Keratinocyte (primary cell): ENCODE measurements around the gene LIMD2.

Experiments used
- CTCF ChIP-seq, 3 experiments: IDR thresholded peaks in 1 of 3; conservative IDR thresholded peaks in 1 of 3; optimal IDR thresholded peaks in 1 of 3; 2 replicates in 2 of 3; 3 replicates in 1 of 3; pipeline versions ENCODE3 to v1.5.1; 2011; ENCODE audit warnings: low read length in 3 of 3, mild to moderate bottlenecking in 3 of 3, moderate library complexity in 2 of 3, control low read depth in 1 of 3, inconsistent platforms in 1 of 3; ENCODE audit not compliant: insufficient read depth in 2 of 3; ENCODE audit errors: extremely low read depth in 1 of 3
- EZH2 ChIP-seq: IDR thresholded peaks from one replicate; pipeline ENCODE4 v1.6.1; 2012; ENCODE audit warnings: inconsistent platforms, mild to moderate bottlenecking, low read length, moderate library complexity

- TF ChIP-seq CTCF (optimal IDR thresholded peaks at IDR 0.05 in 1 of 3, IDR thresholded peaks at IDR 0.05 in 1 of 3, conservative IDR thresholded peaks at IDR 0.05 in 1 of 3; ENCODE audit: extremely low read depth in 1 of 3, insufficient read depth in 2 of 3, low read length in 3 of 3) = no peak
- TF ChIP-seq EZH2 = no peak
Observed at GRCh38 chr17:63694950-63695773, 4.8 kb downstream of the LIMD2 start.
